ENCODE results near the gene PTPRG.

DNA sequence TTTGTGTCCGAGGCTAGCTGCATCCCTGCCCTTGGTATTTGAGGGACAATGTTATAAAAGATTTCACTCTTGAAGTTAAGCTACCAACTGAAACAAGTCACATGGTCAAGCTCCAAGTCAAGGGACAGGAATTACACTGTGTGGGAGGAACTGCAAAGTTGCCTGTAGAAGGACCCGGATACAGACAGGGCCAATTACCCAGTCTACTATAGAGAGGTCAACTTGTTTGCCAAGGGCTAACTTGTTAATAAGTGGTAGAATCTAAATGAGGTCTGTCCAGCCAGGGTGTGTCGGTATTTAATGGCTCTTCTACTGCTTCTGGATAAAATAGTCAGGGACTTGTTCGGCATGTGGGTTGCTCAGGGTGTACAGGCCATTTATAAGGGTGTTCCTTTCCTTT lies 55.7 kb downstream of the PTPRG start:
- TF ChIP-seq, protein P1, sequence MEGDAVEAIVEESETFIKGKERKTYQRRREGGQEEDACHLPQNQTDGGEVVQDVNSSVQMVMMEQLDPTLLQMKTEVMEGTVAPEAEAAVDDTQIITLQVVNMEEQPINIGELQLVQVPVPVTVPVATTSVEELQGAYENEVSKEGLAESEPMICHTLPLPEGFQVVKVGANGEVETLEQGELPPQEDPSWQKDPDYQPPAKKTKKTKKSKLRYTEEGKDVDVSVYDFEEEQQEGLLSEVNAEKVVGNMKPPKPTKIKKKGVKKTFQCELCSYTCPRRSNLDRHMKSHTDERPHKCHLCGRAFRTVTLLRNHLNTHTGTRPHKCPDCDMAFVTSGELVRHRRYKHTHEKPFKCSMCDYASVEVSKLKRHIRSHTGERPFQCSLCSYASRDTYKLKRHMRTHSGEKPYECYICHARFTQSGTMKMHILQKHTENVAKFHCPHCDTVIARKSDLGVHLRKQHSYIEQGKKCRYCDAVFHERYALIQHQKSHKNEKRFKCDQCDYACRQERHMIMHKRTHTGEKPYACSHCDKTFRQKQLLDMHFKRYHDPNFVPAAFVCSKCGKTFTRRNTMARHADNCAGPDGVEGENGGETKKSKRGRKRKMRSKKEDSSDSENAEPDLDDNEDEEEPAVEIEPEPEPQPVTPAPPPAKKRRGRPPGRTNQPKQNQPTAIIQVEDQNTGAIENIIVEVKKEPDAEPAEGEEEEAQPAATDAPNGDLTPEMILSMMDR (conservative IDR thresholded peaks at IDR 0.05; ENCODE audit: low read depth in 2 of 2) = no peak
- TF ChIP-seq EZH2 (IDR thresholded peaks at IDR 0.05; ENCODE audit: low read depth, unreplicated experiment) (no peak), ZNF331 (CRISPR knock-in tag; IDR thresholded peaks at IDR 0.05; ENCODE audit: low read depth) (no peak), JUNB (IDR thresholded peaks at IDR 0.05; ENCODE audit: unreplicated experiment) (no peak), NANOG (IDR thresholded peaks at IDR 0.05; ENCODE audit: borderline replicate concordance) (no peak), POLR2AphosphoS5 (IDR thresholded peaks at IDR 0.05; ENCODE audit: low read depth) (no peak), EZH2phosphoT487 (IDR thresholded peaks at IDR 0.05; ENCODE audit: unreplicated experiment) (no peak), ZNF114 (CRISPR knock-in tag; IDR thresholded peaks at IDR 0.05) (no peak)
- TF ChIP-seq, protein P2, sequence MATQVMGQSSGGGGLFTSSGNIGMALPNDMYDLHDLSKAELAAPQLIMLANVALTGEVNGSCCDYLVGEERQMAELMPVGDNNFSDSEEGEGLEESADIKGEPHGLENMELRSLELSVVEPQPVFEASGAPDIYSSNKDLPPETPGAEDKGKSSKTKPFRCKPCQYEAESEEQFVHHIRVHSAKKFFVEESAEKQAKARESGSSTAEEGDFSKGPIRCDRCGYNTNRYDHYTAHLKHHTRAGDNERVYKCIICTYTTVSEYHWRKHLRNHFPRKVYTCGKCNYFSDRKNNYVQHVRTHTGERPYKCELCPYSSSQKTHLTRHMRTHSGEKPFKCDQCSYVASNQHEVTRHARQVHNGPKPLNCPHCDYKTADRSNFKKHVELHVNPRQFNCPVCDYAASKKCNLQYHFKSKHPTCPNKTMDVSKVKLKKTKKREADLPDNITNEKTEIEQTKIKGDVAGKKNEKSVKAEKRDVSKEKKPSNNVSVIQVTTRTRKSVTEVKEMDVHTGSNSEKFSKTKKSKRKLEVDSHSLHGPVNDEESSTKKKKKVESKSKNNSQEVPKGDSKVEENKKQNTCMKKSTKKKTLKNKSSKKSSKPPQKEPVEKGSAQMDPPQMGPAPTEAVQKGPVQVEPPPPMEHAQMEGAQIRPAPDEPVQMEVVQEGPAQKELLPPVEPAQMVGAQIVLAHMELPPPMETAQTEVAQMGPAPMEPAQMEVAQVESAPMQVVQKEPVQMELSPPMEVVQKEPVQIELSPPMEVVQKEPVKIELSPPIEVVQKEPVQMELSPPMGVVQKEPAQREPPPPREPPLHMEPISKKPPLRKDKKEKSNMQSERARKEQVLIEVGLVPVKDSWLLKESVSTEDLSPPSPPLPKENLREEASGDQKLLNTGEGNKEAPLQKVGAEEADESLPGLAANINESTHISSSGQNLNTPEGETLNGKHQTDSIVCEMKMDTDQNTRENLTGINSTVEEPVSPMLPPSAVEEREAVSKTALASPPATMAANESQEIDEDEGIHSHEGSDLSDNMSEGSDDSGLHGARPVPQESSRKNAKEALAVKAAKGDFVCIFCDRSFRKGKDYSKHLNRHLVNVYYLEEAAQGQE (IDR thresholded peaks at IDR 0.05; ENCODE audit: unreplicated experiment) = no peak

All from GM23338 (cell line).